H9 (cell line): ENCODE data around the gene MORC1. TPM values are rescaled to one million over a fixed set of nuclear protein-coding genes. Genes with fewer than 3 reads are reported as not detected.

Source experiments
- DNase-seq: peaks from one replicate; pipeline ENCODE4 v3.0.0-alpha.2; 2017
- H2AFZ ChIP-seq: one replicate; pipeline ENCODE4 v1.6.1; 2013; ENCODE audit warnings: mild to moderate bottlenecking, low read length, control low read depth, moderate library complexity
- H2AK5ac ChIP-seq: 2 replicates; pipeline ENCODE4 v1.6.1; 2013; ENCODE audit warnings: low read length, control low read depth, mixed read lengths; ENCODE audit not compliant: insufficient read length
- H2BK120ac ChIP-seq: one replicate; pipeline ENCODE4 v1.6.1; 2013; ENCODE audit warnings: low read depth, mild to moderate bottlenecking, low read length, control low read depth, inconsistent platforms; ENCODE audit not compliant: poor library complexity, severe bottlenecking
- H2BK12ac ChIP-seq: 2 replicates; pipeline ENCODE4 v1.6.1; 2013; ENCODE audit warnings: low read length, control low read depth, mixed read lengths, low read depth; ENCODE audit not compliant: insufficient read length
- H2BK15ac ChIP-seq: 2 replicates; pipeline ENCODE4 v1.6.1; 2013; ENCODE audit warnings: low read depth, low read length, control low read depth
- H2BK20ac ChIP-seq: one replicate; pipeline ENCODE4 v1.6.1; 2013; ENCODE audit warnings: low read depth, mild to moderate bottlenecking, low read length, control low read depth, inconsistent platforms; ENCODE audit not compliant: poor library complexity, severe bottlenecking
- H2BK5ac ChIP-seq: 2 replicates; pipeline ENCODE4 v1.6.1; 2013; ENCODE audit warnings: low read length, control low read depth, mixed read lengths; ENCODE audit not compliant: insufficient read length
- H3K14ac ChIP-seq: 2 replicates; pipeline ENCODE4 v1.6.1; 2013; ENCODE audit warnings: low read length, control low read depth; ENCODE audit not compliant: insufficient read depth
- H3K18ac ChIP-seq: 2 replicates; pipeline ENCODE4 v1.6.1; 2013; ENCODE audit warnings: low read depth, mild to moderate bottlenecking, mixed read lengths, low read length, control low read depth; ENCODE audit not compliant: insufficient read length
- H3K23ac ChIP-seq: 2 replicates; pipeline ENCODE4 v1.6.1; 2013; ENCODE audit warnings: low read length, control low read depth, mixed read lengths, low read depth; ENCODE audit not compliant: insufficient read length
- H3K23me2 ChIP-seq: 2 replicates; pipeline ENCODE4 v1.6.1; 2013; ENCODE audit warnings: low read depth, mild to moderate bottlenecking, mixed read lengths, low read length, control low read depth; ENCODE audit not compliant: insufficient read length, poor library complexity, severe bottlenecking
- H3K27ac ChIP-seq: 2 replicates; pipeline ENCODE4 v1.5.1; 2013; ENCODE audit warnings: low read length, control low read depth, mixed read lengths, low read depth; ENCODE audit not compliant: insufficient read length
- H3K27me3 ChIP-seq: 2 replicates; pipeline ENCODE4 v1.6.1; 2013; ENCODE audit warnings: low read length, control low read depth, inconsistent platforms; ENCODE audit not compliant: insufficient read depth
- H3K4ac ChIP-seq: 2 replicates; pipeline ENCODE4 v1.6.1; 2013; ENCODE audit warnings: low read depth, mild to moderate bottlenecking, control low read depth, inconsistent platforms, low read length, moderate library complexity
- H3K4me1 ChIP-seq: 2 replicates; pipeline ENCODE4 v1.6.1; 2013; ENCODE audit warnings: low read length, control low read depth, inconsistent platforms; ENCODE audit not compliant: insufficient read depth
- H3K4me2 ChIP-seq: 2 replicates; pipeline ENCODE4 v1.6.1; 2013; ENCODE audit warnings: low read length, control low read depth, mixed read lengths; ENCODE audit not compliant: insufficient read length, insufficient read depth
- H3K56ac ChIP-seq: 2 replicates; pipeline ENCODE4 v1.6.1; 2013; ENCODE audit warnings: low read depth, mild to moderate bottlenecking, mixed read lengths, low read length, control low read depth; ENCODE audit not compliant: insufficient read length
- H3K79me1 ChIP-seq: 2 replicates; pipeline ENCODE4 v1.6.1; 2013; ENCODE audit warnings: low read depth, mild to moderate bottlenecking, moderate library complexity, low read length, control low read depth, inconsistent platforms; ENCODE audit not compliant: insufficient read depth, poor library complexity, severe bottlenecking
- H3K79me2 ChIP-seq: 2 replicates; pipeline ENCODE4 v1.6.1; 2013; ENCODE audit warnings: low read length, control low read depth, inconsistent platforms; ENCODE audit not compliant: insufficient read depth
- H3K9ac ChIP-seq: 2 replicates; pipeline ENCODE4 v1.6.1; 2013; ENCODE audit warnings: low read length, control low read depth, mixed read lengths; ENCODE audit not compliant: insufficient read length; ENCODE audit errors: extremely low read depth
- H3K9me3 ChIP-seq: one replicate; pipeline ENCODE4 v1.6.1; 2013; ENCODE audit warnings: low read depth, low read length, inconsistent platforms; ENCODE audit not compliant: control insufficient read depth
- H3T11ph ChIP-seq: one replicate; pipeline ENCODE4 v1.6.1; 2013; ENCODE audit warnings: mild to moderate bottlenecking, low read length, control low read depth, inconsistent platforms
- H4K20me1 ChIP-seq: one replicate; pipeline ENCODE4 v1.6.1; 2013; ENCODE audit not compliant: control insufficient read depth, insufficient read length, insufficient read depth
- H4K5ac ChIP-seq: 2 replicates; pipeline ENCODE4 v1.6.1; 2013; ENCODE audit warnings: low read depth, mild to moderate bottlenecking, mixed read lengths, low read length, control low read depth; ENCODE audit not compliant: insufficient read length
- H4K8ac ChIP-seq: replicated peaks from 2 replicates; pipeline ENCODE4 v1.6.1; 2013; ENCODE audit warnings: low read length, control low read depth, mixed read lengths, low read depth; ENCODE audit not compliant: insufficient read length
- H4K91ac ChIP-seq: 2 replicates; pipeline ENCODE4 v1.6.1; 2013; ENCODE audit warnings: low read depth, mild to moderate bottlenecking, moderate library complexity, mixed read lengths, low read length, control low read depth; ENCODE audit not compliant: insufficient read length
- H3K27ac Mint-ChIP-seq, 3 experiments: 2 replicates in 2 of 3; 3 replicates in 1 of 3; pipeline ENCODE4 v1.8.0; 2020 to 2021; ENCODE audit warnings: mixed read lengths in 3 of 3, mild to moderate bottlenecking in 1 of 3, moderate library complexity in 1 of 3
- H3K27me3 Mint-ChIP-seq: 2 replicates; pipeline ENCODE4 v1.8.0; 2021; ENCODE audit warnings: low read depth, mild to moderate bottlenecking, moderate library complexity, mixed read lengths
- H3K36me3 Mint-ChIP-seq, 3 experiments: 2 replicates in 2 of 3; 3 replicates in 1 of 3; pipeline ENCODE4 v1.8.0; 2020 to 2021; ENCODE audit warnings: low read depth in 3 of 3, mixed read lengths in 3 of 3; ENCODE audit not compliant: insufficient read depth in 1 of 3
- H3K4me1 Mint-ChIP-seq, 2 experiments: 2 replicates each; pipeline ENCODE4 v1.8.0; 2020; ENCODE audit warnings: mixed read lengths in 2 of 2
- H3K4me3 Mint-ChIP-seq, 2 experiments: 2 replicates in 1 of 2; 3 replicates in 1 of 2; pipeline ENCODE4 v1.8.0; 2020 to 2021; ENCODE audit warnings: mild to moderate bottlenecking in 2 of 2, mixed read lengths in 2 of 2, moderate library complexity in 1 of 2
- H3K9me3 Mint-ChIP-seq, 2 experiments: 2 replicates in 1 of 2; 3 replicates in 1 of 2; pipeline ENCODE4 v1.8.0; 2020; ENCODE audit warnings: mild to moderate bottlenecking in 2 of 2, mixed read lengths in 2 of 2, moderate library complexity in 1 of 2
- CTCF ChIP-seq: fragments of 200-600 bp; sonication (generic); conservative IDR thresholded peaks from 3 replicates; pipeline ENCODE4 v1.8.0; 2021; ENCODE audit warnings: antibody characterized with exemption, mild to moderate bottlenecking
- WGBS: extraction: QIAGEN DNeasy Blood & Tissue Kit; methylation state at CpG from one replicate; pipeline ENCODE4 v1.1.7; 2013; ENCODE audit warnings: missing lambda C conversion rate, low lambda C conversion rate, mixed read lengths; ENCODE audit not compliant: insufficient read length; ENCODE audit errors: extremely low coverage; 5-methylcytosine and 5-hydroxymethylcytosine counted together
- total RNA-seq: library from RNA; stranded (reverse); gene quantifications from 2 replicates; pipeline ENCODE4 v1.2.1, GENCODE V29; 2021

The MORC1 gene
- total RNA-seq, 1 experiment from 2014 or later: not detected

- H3K27ac ChIP-seq: no peak overlapping the region
- H3K4me3 Mint-ChIP-seq: no peak overlapping the region
- no peak overlapping the region for H2BK120ac ChIP-seq
- H3T11ph ChIP-seq: no peak overlapping the region
- no peak overlapping the region for H2BK12ac ChIP-seq
- H3K18ac ChIP-seq: no peak overlapping the region
- no peak overlapping the region for H2AFZ ChIP-seq
- no peak overlapping the region for H4K91ac ChIP-seq
- no peak overlapping the region for H3K4ac ChIP-seq
- no peaks in the 10 kb centered on the region for H3K27me3 ChIP-seq
- H3K27me3 Mint-ChIP-seq: no peaks in the 10 kb centered on the region; the same call in 1 of the 2 replicates
- H3K23me2 ChIP-seq: no peaks in the 10 kb centered on the region
- H3K79me2 ChIP-seq: no peaks in the 10 kb centered on the region
- H3K14ac ChIP-seq: no peak overlapping the region
- H4K20me1 ChIP-seq: no peaks in the 10 kb centered on the region
- no peaks in the 10 kb centered on the region for H3K9me3 Mint-ChIP-seq
- no peak overlapping the region for H4K5ac ChIP-seq
- no peak overlapping the region for H3K4me2 ChIP-seq
- H3K23ac ChIP-seq: no peak overlapping the region
- no peaks in the 10 kb centered on the region for H3K36me3 Mint-ChIP-seq
- H2BK20ac ChIP-seq: no peak overlapping the region
- no peaks in the 10 kb centered on the region for H3K79me1 ChIP-seq
- no peaks in the 10 kb centered on the region for H3K4me1 ChIP-seq
- H2BK5ac ChIP-seq: no peak overlapping the region
- H3K9ac ChIP-seq: no peak overlapping the region
- H3K4me1 Mint-ChIP-seq: peaks cover 0 to 5% of the 10 kb centered on the region in 2 experiments; a peak in 2 of 4 replicates
- no peak for TF ChIP-seq CTCF
- H3K27ac Mint-ChIP-seq: no peak overlapping the region
- H2AK5ac ChIP-seq: no peak overlapping the region
- no CpG with 5 or more reads among the region's 1 CpG for WGBS
- H4K8ac ChIP-seq: no peak overlapping the region
- no peak overlapping the region for H3K56ac ChIP-seq
- no peak for DNase-seq
- H3K9me3 ChIP-seq: no peaks in the 10 kb centered on the region
- H2BK15ac ChIP-seq: no peak overlapping the region
These were observed 22.8 kb downstream of the MORC1 start for GRCh38 chr3:109095166-109095565.
